GM23338 (cell line): ENCODE data around the gene RBPJ.

Source experiments
- CREB1 ChIP-seq: fragments of 250-450 bp; sonication (Bioruptor Pico); IDR thresholded peaks from 2 replicates; pipeline ENCODE4 v1.5.0; 2020; ENCODE audit warnings: low read depth, mild to moderate bottlenecking, moderate library complexity
- EZH2 ChIP-seq: fragments of 200-600 bp; sonication (generic); IDR thresholded peaks from one replicate; pipeline ENCODE4 v1.8.0; 2017; ENCODE audit warnings: antibody characterized with exemption, mild to moderate bottlenecking, low read depth; ENCODE audit not compliant: unreplicated experiment
- JUNB ChIP-seq: IDR thresholded peaks from one replicate; pipeline ENCODE4 v1.6.1; 2016; ENCODE audit warnings: antibody characterized with exemption; ENCODE audit not compliant: unreplicated experiment
- POLR2AphosphoS5 ChIP-seq: IDR thresholded peaks from 2 replicates; pipeline ENCODE4 v1.6.1; 2016; ENCODE audit warnings: antibody characterized with exemption, low read depth
- ZNF114 ChIP-seq: fragments of 250-450 bp; sonication (Bioruptor Pico); IDR thresholded peaks from 2 replicates; pipeline ENCODE4 v1.5.0; 2020; ENCODE audit warnings: mild to moderate bottlenecking, moderate library complexity
- TF ChIP-seq, protein P1 (sequence below), 2 experiments: fragments of 200-600 bp in 1 of 2; sonication (generic) in 1 of 2; conservative IDR thresholded peaks; 2 replicates each; pipeline versions ENCODE4 v1.5.1 to v1.6.1; 2016 to 2017; ENCODE audit warnings: antibody characterized with exemption in 2 of 2, low read depth in 2 of 2, mild to moderate bottlenecking in 2 of 2, moderate library complexity in 1 of 2
- TF ChIP-seq, protein P2 (sequence below): IDR thresholded peaks from one replicate; pipeline ENCODE4 v1.6.1; 2018; ENCODE audit warnings: antibody characterized with exemption; ENCODE audit not compliant: unreplicated experiment
- TF ChIP-seq, protein P3 (sequence below): fragments of 250-450 bp; sonication (Bioruptor Pico); IDR thresholded peaks from 2 replicates; pipeline ENCODE4 v1.5.0; 2020; ENCODE audit warnings: mild to moderate bottlenecking, moderate library complexity

DNA sequence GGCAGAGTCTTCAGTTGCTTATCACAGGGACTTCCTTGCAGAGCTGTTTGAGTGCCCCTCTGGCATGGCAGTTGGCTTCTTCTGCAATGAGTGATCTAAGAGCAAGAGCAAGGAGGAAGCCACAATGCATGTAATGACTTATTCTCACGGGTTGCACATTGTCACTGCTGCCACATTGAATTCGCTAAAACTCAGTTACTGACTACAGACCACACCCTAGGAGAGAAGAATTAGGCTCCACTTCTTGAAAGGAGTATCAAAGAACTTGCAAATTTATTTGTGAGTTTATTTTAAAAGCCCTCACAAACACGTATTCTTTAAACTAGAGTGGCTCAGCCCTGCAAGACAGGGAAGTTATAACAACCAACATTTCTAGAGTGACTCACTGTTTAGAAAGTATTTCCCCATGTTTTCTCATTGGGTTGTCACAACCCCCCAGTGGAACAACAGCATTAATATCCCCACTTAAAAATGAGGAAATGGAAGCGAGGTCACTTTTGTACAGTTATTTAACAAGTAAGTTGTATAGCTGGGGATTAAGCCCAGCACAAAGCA lies 32.4 kb upstream of the RBPJ start:
- TF ChIP-seq, protein P1, sequence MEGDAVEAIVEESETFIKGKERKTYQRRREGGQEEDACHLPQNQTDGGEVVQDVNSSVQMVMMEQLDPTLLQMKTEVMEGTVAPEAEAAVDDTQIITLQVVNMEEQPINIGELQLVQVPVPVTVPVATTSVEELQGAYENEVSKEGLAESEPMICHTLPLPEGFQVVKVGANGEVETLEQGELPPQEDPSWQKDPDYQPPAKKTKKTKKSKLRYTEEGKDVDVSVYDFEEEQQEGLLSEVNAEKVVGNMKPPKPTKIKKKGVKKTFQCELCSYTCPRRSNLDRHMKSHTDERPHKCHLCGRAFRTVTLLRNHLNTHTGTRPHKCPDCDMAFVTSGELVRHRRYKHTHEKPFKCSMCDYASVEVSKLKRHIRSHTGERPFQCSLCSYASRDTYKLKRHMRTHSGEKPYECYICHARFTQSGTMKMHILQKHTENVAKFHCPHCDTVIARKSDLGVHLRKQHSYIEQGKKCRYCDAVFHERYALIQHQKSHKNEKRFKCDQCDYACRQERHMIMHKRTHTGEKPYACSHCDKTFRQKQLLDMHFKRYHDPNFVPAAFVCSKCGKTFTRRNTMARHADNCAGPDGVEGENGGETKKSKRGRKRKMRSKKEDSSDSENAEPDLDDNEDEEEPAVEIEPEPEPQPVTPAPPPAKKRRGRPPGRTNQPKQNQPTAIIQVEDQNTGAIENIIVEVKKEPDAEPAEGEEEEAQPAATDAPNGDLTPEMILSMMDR (conservative IDR thresholded peaks at IDR 0.05; ENCODE audit: low read depth in 2 of 2), result no peak
- TF ChIP-seq, protein P2, sequence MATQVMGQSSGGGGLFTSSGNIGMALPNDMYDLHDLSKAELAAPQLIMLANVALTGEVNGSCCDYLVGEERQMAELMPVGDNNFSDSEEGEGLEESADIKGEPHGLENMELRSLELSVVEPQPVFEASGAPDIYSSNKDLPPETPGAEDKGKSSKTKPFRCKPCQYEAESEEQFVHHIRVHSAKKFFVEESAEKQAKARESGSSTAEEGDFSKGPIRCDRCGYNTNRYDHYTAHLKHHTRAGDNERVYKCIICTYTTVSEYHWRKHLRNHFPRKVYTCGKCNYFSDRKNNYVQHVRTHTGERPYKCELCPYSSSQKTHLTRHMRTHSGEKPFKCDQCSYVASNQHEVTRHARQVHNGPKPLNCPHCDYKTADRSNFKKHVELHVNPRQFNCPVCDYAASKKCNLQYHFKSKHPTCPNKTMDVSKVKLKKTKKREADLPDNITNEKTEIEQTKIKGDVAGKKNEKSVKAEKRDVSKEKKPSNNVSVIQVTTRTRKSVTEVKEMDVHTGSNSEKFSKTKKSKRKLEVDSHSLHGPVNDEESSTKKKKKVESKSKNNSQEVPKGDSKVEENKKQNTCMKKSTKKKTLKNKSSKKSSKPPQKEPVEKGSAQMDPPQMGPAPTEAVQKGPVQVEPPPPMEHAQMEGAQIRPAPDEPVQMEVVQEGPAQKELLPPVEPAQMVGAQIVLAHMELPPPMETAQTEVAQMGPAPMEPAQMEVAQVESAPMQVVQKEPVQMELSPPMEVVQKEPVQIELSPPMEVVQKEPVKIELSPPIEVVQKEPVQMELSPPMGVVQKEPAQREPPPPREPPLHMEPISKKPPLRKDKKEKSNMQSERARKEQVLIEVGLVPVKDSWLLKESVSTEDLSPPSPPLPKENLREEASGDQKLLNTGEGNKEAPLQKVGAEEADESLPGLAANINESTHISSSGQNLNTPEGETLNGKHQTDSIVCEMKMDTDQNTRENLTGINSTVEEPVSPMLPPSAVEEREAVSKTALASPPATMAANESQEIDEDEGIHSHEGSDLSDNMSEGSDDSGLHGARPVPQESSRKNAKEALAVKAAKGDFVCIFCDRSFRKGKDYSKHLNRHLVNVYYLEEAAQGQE, result no peak
- TF ChIP-seq CREB1 (CRISPR knock-in tag) (no peak), EZH2 (no peak), POLR2AphosphoS5 (no peak), ZNF114 (no peak), JUNB (no peak)
- TF ChIP-seq, protein P3, sequence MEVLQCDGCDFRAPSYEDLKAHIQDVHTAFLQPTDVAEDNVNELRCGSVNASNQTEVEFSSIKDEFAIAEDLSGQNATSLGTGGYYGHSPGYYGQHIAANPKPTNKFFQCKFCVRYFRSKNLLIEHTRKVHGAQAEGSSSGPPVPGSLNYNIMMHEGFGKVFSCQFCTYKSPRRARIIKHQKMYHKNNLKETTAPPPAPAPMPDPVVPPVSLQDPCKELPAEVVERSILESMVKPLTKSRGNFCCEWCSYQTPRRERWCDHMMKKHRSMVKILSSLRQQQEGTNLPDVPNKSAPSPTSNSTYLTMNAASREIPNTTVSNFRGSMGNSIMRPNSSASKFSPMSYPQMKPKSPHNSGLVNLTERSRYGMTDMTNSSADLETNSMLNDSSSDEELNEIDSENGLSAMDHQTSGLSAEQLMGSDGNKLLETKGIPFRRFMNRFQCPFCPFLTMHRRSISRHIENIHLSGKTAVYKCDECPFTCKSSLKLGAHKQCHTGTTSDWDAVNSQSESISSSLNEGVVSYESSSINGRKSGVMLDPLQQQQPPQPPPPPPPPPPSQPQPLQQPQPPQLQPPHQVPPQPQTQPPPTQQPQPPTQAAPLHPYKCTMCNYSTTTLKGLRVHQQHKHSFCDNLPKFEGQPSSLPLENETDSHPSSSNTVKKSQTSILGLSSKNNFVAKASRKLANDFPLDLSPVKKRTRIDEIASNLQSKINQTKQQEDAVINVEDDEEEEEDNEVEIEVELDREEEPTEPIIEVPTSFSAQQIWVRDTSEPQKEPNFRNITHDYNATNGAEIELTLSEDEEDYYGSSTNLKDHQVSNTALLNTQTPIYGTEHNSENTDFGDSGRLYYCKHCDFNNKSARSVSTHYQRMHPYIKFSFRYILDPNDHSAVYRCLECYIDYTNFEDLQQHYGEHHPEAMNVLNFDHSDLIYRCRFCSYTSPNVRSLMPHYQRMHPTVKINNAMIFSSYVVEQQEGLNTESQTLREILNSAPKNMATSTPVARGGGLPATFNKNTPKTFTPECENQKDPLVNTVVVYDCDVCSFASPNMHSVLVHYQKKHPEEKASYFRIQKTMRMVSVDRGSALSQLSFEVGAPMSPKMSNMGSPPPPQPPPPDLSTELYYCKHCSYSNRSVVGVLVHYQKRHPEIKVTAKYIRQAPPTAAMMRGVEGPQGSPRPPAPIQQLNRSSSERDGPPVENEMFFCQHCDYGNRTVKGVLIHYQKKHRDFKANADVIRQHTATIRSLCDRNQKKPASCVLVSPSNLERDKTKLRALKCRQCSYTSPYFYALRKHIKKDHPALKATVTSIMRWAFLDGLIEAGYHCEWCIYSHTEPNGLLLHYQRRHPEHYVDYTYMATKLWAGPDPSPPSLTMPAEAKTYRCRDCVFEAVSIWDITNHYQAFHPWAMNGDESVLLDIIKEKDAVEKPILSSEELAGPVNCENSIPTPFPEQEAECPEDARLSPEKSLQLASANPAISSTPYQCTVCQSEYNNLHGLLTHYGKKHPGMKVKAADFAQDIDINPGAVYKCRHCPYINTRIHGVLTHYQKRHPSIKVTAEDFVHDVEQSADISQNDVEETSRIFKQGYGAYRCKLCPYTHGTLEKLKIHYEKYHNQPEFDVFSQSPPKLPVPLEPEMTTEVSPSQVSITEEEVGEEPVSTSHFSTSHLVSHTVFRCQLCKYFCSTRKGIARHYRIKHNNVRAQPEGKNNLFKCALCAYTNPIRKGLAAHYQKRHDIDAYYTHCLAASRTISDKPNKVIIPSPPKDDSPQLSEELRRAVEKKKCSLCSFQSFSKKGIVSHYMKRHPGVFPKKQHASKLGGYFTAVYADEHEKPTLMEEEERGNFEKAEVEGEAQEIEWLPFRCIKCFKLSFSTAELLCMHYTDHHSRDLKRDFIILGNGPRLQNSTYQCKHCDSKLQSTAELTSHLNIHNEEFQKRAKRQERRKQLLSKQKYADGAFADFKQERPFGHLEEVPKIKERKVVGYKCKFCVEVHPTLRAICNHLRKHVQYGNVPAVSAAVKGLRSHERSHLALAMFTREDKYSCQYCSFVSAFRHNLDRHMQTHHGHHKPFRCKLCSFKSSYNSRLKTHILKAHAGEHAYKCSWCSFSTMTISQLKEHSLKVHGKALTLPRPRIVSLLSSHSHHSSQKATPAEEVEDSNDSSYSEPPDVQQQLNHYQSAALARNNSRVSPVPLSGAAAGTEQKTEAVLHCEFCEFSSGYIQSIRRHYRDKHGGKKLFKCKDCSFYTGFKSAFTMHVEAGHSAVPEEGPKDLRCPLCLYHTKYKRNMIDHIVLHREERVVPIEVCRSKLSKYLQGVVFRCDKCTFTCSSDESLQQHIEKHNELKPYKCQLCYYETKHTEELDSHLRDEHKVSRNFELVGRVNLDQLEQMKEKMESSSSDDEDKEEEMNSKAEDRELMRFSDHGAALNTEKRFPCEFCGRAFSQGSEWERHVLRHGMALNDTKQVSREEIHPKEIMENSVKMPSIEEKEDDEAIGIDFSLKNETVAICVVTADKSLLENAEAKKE, result no peak
